Panc1 (cell line): ENCODE measurements around the gene FBXW4. TPM values are rescaled to one million over a fixed set of nuclear protein-coding genes. Genes with fewer than 3 reads are reported as not detected.

ENCODE experiments used
- ATAC-seq: fragments of 200-7000 bp; cut with Tn5 transposase; 2 replicates; pipeline ENCODE4 v1.9.1; 2020; ENCODE audit warnings: mild to moderate bottlenecking, moderate library complexity
- BruUV-seq: library from RNA; stranded (reverse); fragments of 400-500 nt; replicated peaks from 2 replicates; lab custom pipeline; 2021; lab: Mats Ljungman, UMichigan
- CTCF ChIA-PET: fragments of 300-600 bp; sonication (Branson Sonifier 250); formaldehyde crosslinking; loops from one replicate; lab custom pipeline; 2022; ENCODE audit warnings: antibody characterized with exemption; lab: Charles Lee
- POLR2A ChIA-PET: fragments of 300-600 bp; sonication (Branson Sonifier 250); formaldehyde crosslinking; loops from one replicate; lab custom pipeline; 2022; ENCODE audit warnings: antibody characterized with exemption; lab: Charles Lee
- DNase-seq: peaks from one replicate; pipeline ENCODE4 v3.0.0-alpha.2; 2010; ENCODE audit warnings: low read depth, low spot score
- H3K27ac ChIP-seq: 2 replicates; pipeline ENCODE4 v1.5.1; 2011; ENCODE audit warnings: mild to moderate bottlenecking, low read length, inconsistent platforms
- H3K27me3 ChIP-seq: fragments of 200-500 bp; sonication (Bioruptor generic); 2 replicates; pipeline ENCODE4 v1.6.0; 2014; ENCODE audit warnings: low read length, inconsistent platforms; ENCODE audit not compliant: control insufficient read depth, insufficient read depth
- H3K36me3 ChIP-seq: fragments of 200-500 bp; sonication (Bioruptor generic); 2 replicates; pipeline ENCODE4 v1.5.1; 2014; ENCODE audit warnings: inconsistent platforms, mild to moderate bottlenecking, low read length, moderate library complexity; ENCODE audit not compliant: control insufficient read depth, insufficient read depth
- H3K4me1 ChIP-seq: 2 replicates; pipeline ENCODE4 v1.5.1; 2011; ENCODE audit warnings: inconsistent platforms, mild to moderate bottlenecking, low read length, moderate library complexity; ENCODE audit not compliant: control insufficient read depth, insufficient read depth
- H3K4me3 ChIP-seq, 2 experiments: 2 replicates each; pipeline ENCODE4 v1.5.1; 2011 to 2012; ENCODE audit warnings: low read depth in 2 of 2, low read length in 2 of 2, mild to moderate bottlenecking in 2 of 2, inconsistent platforms in 1 of 2, moderate library complexity in 1 of 2
- H3K9me3 ChIP-seq: fragments of 200-500 bp; sonication (Bioruptor generic); 2 replicates; pipeline ENCODE4 v1.5.1; 2014; ENCODE audit warnings: low read depth, mild to moderate bottlenecking, inconsistent platforms, low read length, moderate library complexity; ENCODE audit not compliant: control insufficient read depth, insufficient read depth
- CTCF ChIP-seq: fragments of 450-650 bp; IDR thresholded peaks from 2 replicates; pipeline ENCODE4 v1.5.1; 2017; ENCODE audit warnings: mild to moderate bottlenecking
- POLR2AphosphoS5 ChIP-seq: IDR thresholded peaks from 2 replicates; pipeline ENCODE4 v1.6.1; 2012; ENCODE audit warnings: mild to moderate bottlenecking, low read depth, low read length, moderate library complexity
- REST ChIP-seq, 2 experiments: IDR thresholded peaks; 2 replicates each; pipeline ENCODE4 v1.6.1; 2011 to 2012; ENCODE audit warnings: low read depth in 2 of 2, control low read depth in 1 of 2, low read length in 1 of 2, mild to moderate bottlenecking in 1 of 2, moderate library complexity in 1 of 2; ENCODE audit not compliant: insufficient read depth in 1 of 2
- SIN3A ChIP-seq: IDR thresholded peaks from 2 replicates; pipeline ENCODE4 v1.6.1; 2012; ENCODE audit warnings: low read depth, mild to moderate bottlenecking, low read length, moderate library complexity, borderline replicate concordance; ENCODE audit not compliant: insufficient read depth
- TCF7L2 ChIP-seq: IDR thresholded peaks from 2 replicates; pipeline ENCODE4 v1.6.1; 2011; ENCODE audit warnings: mild to moderate bottlenecking, low read depth, low read length, inconsistent platforms
- in situ Hi-C: cut with HindIII; loops from 2 replicates; pipeline ENCODE4 v1.10.0; 2016; ENCODE audit warnings: low sequenced_read_pairs, low pct_unique_long_range_greater_than_20kb
- intact Hi-C: fragments of 100-400 bp; cut with micrococcal nuclease; formaldehyde crosslinking; loops from one replicate; pipeline ENCODE4 v1.10.0; 2022; ENCODE audit not compliant: unreplicated experiment
- total RNA-seq: library from RNA; stranded (reverse); gene quantifications from one replicate; pipeline ENCODE4 v1.2.1, GENCODE V29; 2021; ENCODE audit not compliant: unreplicated experiment

FBXW4 gene
- total RNA-seq, 1 experiment from 2014 or later, result 61.5 TPM

- no TSS peak for BruUV-seq
- no peaks in the 10 kb centered on the region for H3K4me1 ChIP-seq
- H3K9me3 ChIP-seq, result no peaks in the 10 kb centered on the region
- POLR2A ChIA-PET, result no interaction called here
- no peaks in the 10 kb centered on the region for H3K36me3 ChIP-seq
- intact Hi-C loops (no loop called here), in situ Hi-C loops (no loop called here)
- no peaks in the 10 kb centered on the region for H3K27me3 ChIP-seq
- ATAC-seq (no peak), DNase-seq (no peak)
- no peak overlapping the region for H3K4me3 ChIP-seq
- no peak overlapping the region for H3K27ac ChIP-seq
- CTCF ChIA-PET, result no interaction called here
- TF ChIP-seq CTCF, result no peak
- no peak for TF ChIP-seq POLR2AphosphoS5
- TF ChIP-seq TCF7L2, result no peak
- no peak for TF ChIP-seq SIN3A
- TF ChIP-seq REST (IDR thresholded peaks at IDR 0.05; ENCODE audit: insufficient read depth in 1 of 2, low read depth in 2 of 2, low read length in 1 of 2), result no peak
These were observed 25.7 kb upstream of the FBXW4 start for GRCh38 chr10:101720606-101721230.

GRCh38 chr10:101718690-101719275 is 23.8 kb upstream of the FBXW4 start:
- DNase-seq (no peak), ATAC-seq (no peak)
- Histone ChIP-seq H3K4me3 (no peak overlapping the region), H3K27ac (no peak overlapping the region), H3K4me1 (no peaks in the 10 kb centered on the region), H3K27me3 (no peaks in the 10 kb centered on the region), H3K9me3 (no peaks in the 10 kb centered on the region), H3K36me3 (no peaks in the 10 kb centered on the region)
- ChIA-PET CTCF (no interaction called here), POLR2A (no interaction called here)
- no peak for TF ChIP-seq POLR2AphosphoS5
- TF ChIP-seq REST (IDR thresholded peaks at IDR 0.05; ENCODE audit: insufficient read depth in 1 of 2, low read depth in 2 of 2, low read length in 1 of 2), result no peak
- TF ChIP-seq TCF7L2, result no peak
- TF ChIP-seq SIN3A, result no peak
- TF ChIP-seq CTCF, result no peak
- BruUV-seq, result no TSS peak
- intact Hi-C loops (no loop called here), in situ Hi-C loops (no loop called here)
